ENCODE measurements around the gene C16orf74. TPM values are rescaled to one million over a fixed set of nuclear protein-coding genes. Genes with fewer than 3 reads are reported as not detected.

C16orf74 gene
- total and polyA plus RNA-seq, 5 donors from 2014 or later = 5.5 to 41.6 (median 26.2) TPM

- ATAC-seq (ENCODE audit: low read depth in 2 of 2) (no peak), DNase-seq (no peak)
- Mint-ChIP-seq H3K27me3 (peaks cover 52% of the 10 kb centered on the region), H3K4me1 (peaks cover 0 to 12% (median 2%) of the 10 kb centered on the region in 4 donors), H3K9me3 (no peaks in the 10 kb centered on the region), H3K27ac (no peak overlapping the region), H3K4me3 (peak overlapping the region in 1 of 4 donors; percentile 38), H3K36me3 (no peaks in the 10 kb centered on the region)
- Histone ChIP-seq H3K36me3 (ENCODE audit: control insufficient read depth, insufficient read depth, low read length) (no peaks in the 10 kb centered on the region), H3K4me3 (ENCODE audit: low read depth, low read length) (no peak overlapping the region), H3K27ac (ENCODE audit: insufficient read depth, low read length, poor library complexity, severe bottlenecking) (no peak overlapping the region), H3K27me3 (ENCODE audit: control insufficient read depth, insufficient read depth, low read length) (peaks cover 8% of the 10 kb centered on the region), H3K4me1 (ENCODE audit: control insufficient read depth, insufficient read depth, low read length, poor library complexity, severe bottlenecking) (peaks cover 17% of the 10 kb centered on the region), H3K9me3 (ENCODE audit: control insufficient read depth in 2 of 2, low read length in 2 of 2) (no peaks in the 10 kb centered on the region)
These were observed 1.9 kb upstream of the C16orf74 start for GRCh38 chr16:85752511-85753420.

- Histone ChIP-seq H3K27ac (ENCODE audit: insufficient read depth, low read length, poor library complexity, severe bottlenecking) (no peak overlapping the region), H3K4me1 (ENCODE audit: control insufficient read depth, insufficient read depth, low read length, poor library complexity, severe bottlenecking) (peaks cover 17% of the 10 kb centered on the region), H3K27me3 (ENCODE audit: control insufficient read depth, insufficient read depth, low read length) (peaks cover 8% of the 10 kb centered on the region), H3K36me3 (ENCODE audit: control insufficient read depth, insufficient read depth, low read length) (no peaks in the 10 kb centered on the region), H3K4me3 (ENCODE audit: low read depth, low read length) (no peak overlapping the region), H3K9me3 (ENCODE audit: control insufficient read depth in 2 of 2, low read length in 2 of 2) (no peaks in the 10 kb centered on the region)
- DNase-seq (no peak), ATAC-seq (ENCODE audit: low read depth in 2 of 2) (no peak)
- H3K36me3 Mint-ChIP-seq = no peaks in the 10 kb centered on the region
- peaks cover 0 to 15% (median 3%) of the 10 kb centered on the region in 4 donors for H3K4me1 Mint-ChIP-seq
- no peak overlapping the region for H3K27ac Mint-ChIP-seq
- no peaks in the 10 kb centered on the region for H3K9me3 Mint-ChIP-seq
- H3K4me3 Mint-ChIP-seq = peak overlapping the region in 2 of 4 donors; percentile 41 to 53
- H3K27me3 Mint-ChIP-seq = peaks cover 55% of the 10 kb centered on the region
These were observed 1.0 kb upstream of the C16orf74 start for GRCh38 chr16:85751698-85752501.

DNA sequence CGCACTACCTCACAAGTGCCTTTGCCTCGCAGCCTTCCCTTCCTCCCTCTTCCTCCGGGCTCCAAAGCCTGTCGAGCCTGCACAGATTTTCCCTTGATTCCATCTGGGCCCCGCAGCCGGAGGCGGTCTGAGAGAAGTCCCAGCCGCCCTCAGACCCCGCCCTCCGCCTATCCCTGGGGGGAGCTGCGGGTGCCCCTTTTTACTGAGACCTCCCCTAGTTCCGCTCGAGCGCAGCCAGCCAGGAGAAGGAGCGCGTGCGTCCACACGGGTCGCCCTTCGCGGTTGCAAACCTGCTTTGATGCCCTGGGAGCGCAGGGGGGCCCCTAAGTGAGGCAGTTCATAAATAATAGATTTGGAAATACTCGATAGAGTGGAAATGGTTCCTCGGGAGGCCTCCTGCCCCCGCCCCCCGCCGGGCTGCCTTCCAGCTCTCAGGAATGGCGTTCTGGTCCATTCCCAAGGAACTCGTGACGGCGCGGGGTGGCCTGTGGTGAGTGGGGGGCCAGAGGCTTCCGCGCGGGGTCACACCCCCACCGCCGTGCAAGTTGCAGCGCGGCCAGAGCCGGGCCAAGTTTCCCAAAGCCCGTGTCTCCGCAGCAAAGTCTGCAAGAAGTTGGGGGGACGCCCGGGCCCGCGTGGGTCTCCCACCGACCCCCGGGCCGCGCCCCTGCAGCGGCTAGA is 610 bp downstream of the C16orf74 start:
- H3K27ac ChIP-seq (ENCODE audit: insufficient read depth, low read length, poor library complexity, severe bottlenecking) = no peak overlapping the region
- peak in 1 of 2 donors; percentile 23 for ATAC-seq (ENCODE audit: low read depth in 2 of 2)
- peaks cover 8% of the 10 kb centered on the region for H3K27me3 ChIP-seq (ENCODE audit: control insufficient read depth, insufficient read depth, low read length)
- peak overlapping the region; percentile 16 to 89 (median 83) for H3K4me3 Mint-ChIP-seq
- no peaks in the 10 kb centered on the region for H3K9me3 Mint-ChIP-seq
- peaks cover 0 to 15% (median 3%) of the 10 kb centered on the region in 4 donors for H3K4me1 Mint-ChIP-seq
- no peak for DNase-seq
- H3K36me3 ChIP-seq (ENCODE audit: control insufficient read depth, insufficient read depth, low read length) = no peaks in the 10 kb centered on the region
- no peaks in the 10 kb centered on the region for H3K36me3 Mint-ChIP-seq
- peaks cover 62% of the 10 kb centered on the region for H3K27me3 Mint-ChIP-seq
- no peaks in the 10 kb centered on the region for H3K9me3 ChIP-seq (ENCODE audit: control insufficient read depth in 2 of 2, low read length in 2 of 2)
- H3K4me1 ChIP-seq (ENCODE audit: control insufficient read depth, insufficient read depth, low read length, poor library complexity, severe bottlenecking) = peaks cover 17% of the 10 kb centered on the region
- H3K4me3 ChIP-seq (ENCODE audit: low read depth, low read length) = no peak overlapping the region
- H3K27ac Mint-ChIP-seq = no peak overlapping the region

DNA sequence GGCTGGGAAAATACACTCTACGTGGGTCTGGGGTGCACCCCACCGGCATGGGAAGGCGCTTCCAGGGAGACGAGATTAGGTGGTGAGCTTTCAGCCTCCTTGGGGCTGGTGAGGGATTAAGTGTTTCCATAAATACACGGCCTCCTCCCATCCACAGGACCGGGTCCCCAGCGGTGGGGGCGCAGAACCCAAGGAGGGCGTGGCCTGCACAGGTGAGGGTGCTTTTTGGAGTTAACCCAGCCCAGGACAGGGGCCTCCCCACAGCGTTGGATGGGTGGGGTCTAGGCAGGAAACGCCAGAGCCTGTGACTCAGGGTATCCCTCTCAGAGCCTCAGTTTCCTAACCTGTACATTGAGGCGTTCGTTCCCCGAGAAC is 1.1 kb downstream of the C16orf74 start:
- Histone ChIP-seq H3K4me3 (ENCODE audit: low read depth, low read length) (no peak overlapping the region), H3K27ac (ENCODE audit: insufficient read depth, low read length, poor library complexity, severe bottlenecking) (no peak overlapping the region), H3K27me3 (ENCODE audit: control insufficient read depth, insufficient read depth, low read length) (peaks cover 8% of the 10 kb centered on the region), H3K4me1 (ENCODE audit: control insufficient read depth, insufficient read depth, low read length, poor library complexity, severe bottlenecking) (peaks cover 17% of the 10 kb centered on the region), H3K9me3 (ENCODE audit: control insufficient read depth in 2 of 2, low read length in 2 of 2) (no peaks in the 10 kb centered on the region), H3K36me3 (ENCODE audit: control insufficient read depth, insufficient read depth, low read length) (no peaks in the 10 kb centered on the region)
- DNase-seq (no peak), ATAC-seq (ENCODE audit: low read depth in 2 of 2) (no peak)
- no peaks in the 10 kb centered on the region for H3K36me3 Mint-ChIP-seq
- H3K9me3 Mint-ChIP-seq = no peaks in the 10 kb centered on the region
- H3K27ac Mint-ChIP-seq = no peak overlapping the region
- H3K4me1 Mint-ChIP-seq = peaks cover 0 to 15% (median 3%) of the 10 kb centered on the region in 4 donors
- H3K4me3 Mint-ChIP-seq = peak overlapping the region in 3 of 4 donors; percentile 16 to 89 (median 80)
- peaks cover 61% of the 10 kb centered on the region for H3K27me3 Mint-ChIP-seq

DNA sequence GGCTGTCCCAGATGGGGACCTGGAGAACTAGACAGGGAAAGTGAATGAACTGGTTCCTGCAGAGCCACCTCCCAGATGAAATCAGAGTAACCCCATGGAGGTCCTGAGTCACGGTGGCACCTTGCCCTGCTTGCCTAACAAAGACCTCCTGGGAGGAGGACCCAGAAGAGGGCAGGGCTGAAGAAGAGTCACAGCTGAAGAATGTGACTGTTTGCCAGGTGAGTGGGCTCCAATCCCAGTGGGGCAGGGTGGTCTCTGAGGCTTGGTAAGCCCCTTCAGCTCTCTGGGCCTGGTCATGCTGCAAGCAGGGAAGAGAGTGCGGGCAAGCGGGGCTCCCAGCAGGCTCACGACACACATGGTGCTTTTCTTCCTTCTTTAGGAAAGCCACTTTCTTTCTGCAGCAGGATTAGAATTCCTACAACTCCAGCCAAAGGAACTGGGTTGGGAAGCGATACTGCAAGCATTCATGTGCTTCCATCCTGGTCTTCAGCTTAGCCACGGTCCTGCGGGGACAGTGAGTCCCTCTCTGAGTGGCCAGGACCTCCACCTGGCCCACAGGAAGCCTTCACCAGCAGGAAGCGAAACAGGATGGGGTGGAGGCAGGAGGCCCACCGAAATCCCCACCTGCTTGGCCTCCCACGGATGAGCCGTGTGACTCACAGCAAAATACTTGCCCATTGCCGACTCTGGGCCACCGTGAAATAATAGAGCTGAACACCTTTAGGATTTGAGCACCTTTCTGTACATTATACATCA is 4.3 kb downstream of the C16orf74 start:
- peaks cover 36% of the 10 kb centered on the region for H3K27me3 Mint-ChIP-seq
- H3K4me3 Mint-ChIP-seq = no peak overlapping the region
- no peaks in the 10 kb centered on the region for H3K36me3 ChIP-seq (ENCODE audit: control insufficient read depth, insufficient read depth, low read length)
- DNase-seq (peak in 1 of 3 donors; percentile 16), ATAC-seq (ENCODE audit: low read depth in 2 of 2) (no peak)
- H3K4me3 ChIP-seq (ENCODE audit: low read depth, low read length) = no peak overlapping the region
- no peak overlapping the region for H3K27ac ChIP-seq (ENCODE audit: insufficient read depth, low read length, poor library complexity, severe bottlenecking)
- peaks cover 0 to 12% (median 3%) of the 10 kb centered on the region in 4 donors for H3K4me1 Mint-ChIP-seq
- no peaks in the 10 kb centered on the region for H3K36me3 Mint-ChIP-seq
- peaks cover 4% of the 10 kb centered on the region for H3K27me3 ChIP-seq (ENCODE audit: control insufficient read depth, insufficient read depth, low read length)
- peaks cover 17% of the 10 kb centered on the region for H3K4me1 ChIP-seq (ENCODE audit: control insufficient read depth, insufficient read depth, low read length, poor library complexity, severe bottlenecking)
- no peaks in the 10 kb centered on the region for H3K9me3 ChIP-seq (ENCODE audit: control insufficient read depth in 2 of 2, low read length in 2 of 2)
- no peaks in the 10 kb centered on the region for H3K9me3 Mint-ChIP-seq
- H3K27ac Mint-ChIP-seq = peak overlapping the region in 1 of 3 donors; percentile 63

DNA sequence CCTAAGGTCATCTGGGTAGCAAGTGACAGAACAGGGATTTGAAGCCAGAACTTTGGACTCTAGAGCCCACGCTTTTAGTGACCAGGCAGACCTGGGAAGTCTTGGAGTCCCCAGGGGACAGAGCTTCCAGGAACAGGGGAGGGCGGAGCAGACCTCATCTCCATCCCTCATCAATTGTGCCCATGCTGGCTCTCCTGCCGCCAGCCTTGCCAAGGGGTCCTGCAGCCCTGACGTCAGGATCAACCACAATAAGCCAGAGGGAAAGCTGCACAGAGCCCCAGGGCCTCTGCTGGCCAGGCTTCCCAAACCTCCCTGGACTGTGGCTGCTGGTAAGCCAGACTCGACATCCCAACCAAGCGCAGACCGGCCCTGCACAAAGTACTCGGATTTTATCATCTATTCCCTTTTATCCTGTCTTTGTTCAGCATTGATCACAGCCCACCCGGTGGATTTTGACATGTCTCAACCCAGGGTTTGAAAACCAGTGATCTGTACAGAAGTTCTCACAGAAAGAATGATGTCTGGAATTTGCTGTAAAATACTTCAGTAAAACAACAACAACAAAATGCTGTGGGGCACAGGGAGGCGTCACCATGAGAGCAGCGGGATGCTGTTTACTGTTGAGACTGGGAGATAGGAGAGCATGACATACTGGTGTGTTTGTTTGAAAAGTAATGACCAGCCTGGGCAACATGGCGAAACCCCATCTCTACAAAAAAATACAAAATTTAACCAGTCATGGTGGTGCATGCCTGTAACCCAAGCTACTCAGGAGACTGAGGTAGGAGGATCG is 11.8 kb downstream of the C16orf74 start:
- H3K9me3 ChIP-seq (ENCODE audit: control insufficient read depth in 2 of 2, low read length in 2 of 2) = no peaks in the 10 kb centered on the region
- no peak for DNase-seq
- H3K27me3 Mint-ChIP-seq = peaks cover 4% of the 10 kb centered on the region
- H3K27me3 ChIP-seq (ENCODE audit: control insufficient read depth, insufficient read depth, low read length) = no peaks in the 10 kb centered on the region
- no peaks in the 10 kb centered on the region for H3K9me3 Mint-ChIP-seq
- H3K4me1 Mint-ChIP-seq = peaks cover 4 to 26% (median 14%) of the 10 kb centered on the region in 4 donors
- H3K27ac ChIP-seq (ENCODE audit: insufficient read depth, low read length, poor library complexity, severe bottlenecking) = no peak overlapping the region
- H3K36me3 Mint-ChIP-seq = no peaks in the 10 kb centered on the region
- H3K4me3 ChIP-seq (ENCODE audit: low read depth, low read length) = no peak overlapping the region
- no peak for ATAC-seq (ENCODE audit: low read depth in 2 of 2)
- H3K36me3 ChIP-seq (ENCODE audit: control insufficient read depth, insufficient read depth, low read length) = no peaks in the 10 kb centered on the region
- peaks cover 23% of the 10 kb centered on the region for H3K4me1 ChIP-seq (ENCODE audit: control insufficient read depth, insufficient read depth, low read length, poor library complexity, severe bottlenecking)
- peak overlapping the region in 1 of 3 donors; percentile 15 for H3K27ac Mint-ChIP-seq
- H3K4me3 Mint-ChIP-seq = no peak overlapping the region

Measured in CD4-positive, CD25-positive, alpha-beta regulatory T cell (primary cell).